SK-N-SH (cell line): ENCODE results near the gene AKT1S1.

Source experiments
- EP300 ChIP-seq, 2 experiments: IDR thresholded peaks; 2 replicates each; pipeline versions ENCODE4 v1.4.0 to v1.6.1; 2012; ENCODE audit warnings: borderline replicate concordance in 1 of 2, low read depth in 1 of 2, low read length in 1 of 2
- SMC3 ChIP-seq: IDR thresholded peaks from 2 replicates; pipeline ENCODE4 v1.6.1; 2012; ENCODE audit warnings: low read depth, low read length, improper control_type of control experiment

GRCh38 chr19:49857061-49857837, 19.9 kb downstream of the AKT1S1 start:
- TF ChIP-seq SMC3 (no peak), EP300 (IDR thresholded peaks at IDR 0.05; ENCODE audit: borderline replicate concordance in 1 of 2, low read depth in 1 of 2, low read length in 1 of 2) (no peak)
